NCI-H2227 treated with DMSO at 0.1 percent for 48 hours (cell line): ENCODE measurements around the gene SF3A1.

Source experiments
- DNase-seq: peaks from one replicate; lab custom pipeline; 2025; lab: John Stamatoyannopoulos, UW

Gene SF3A1

GRCh38 chr22:30305519-30305905 is 51.2 kb downstream of the SF3A1 start:
- no peak for DNase-seq

GRCh38 chr22:30304495-30305244 is 52.0 kb downstream of the SF3A1 start:
- DNase-seq: no peak

- DNase-seq: no peak
Measured at GRCh38 chr22:30302810-30303138, 53.9 kb downstream of the SF3A1 start.

GRCh38 chr22:30301995-30302809 is 54.5 kb downstream of the SF3A1 start:
- DNase-seq: no peak

GRCh38 chr22:30299322-30299721 is 57.4 kb downstream of the SF3A1 start:
- no peak for DNase-seq

- no peak for DNase-seq
Measured at GRCh38 chr22:30297991-30298701, 58.5 kb downstream of the SF3A1 start.

- DNase-seq: no peak
Measured at GRCh38 chr22:30297276-30297990, 59.3 kb downstream of the SF3A1 start.

- DNase-seq: no peak
Measured at GRCh38 chr22:30296833-30297232, 59.9 kb downstream of the SF3A1 start.

- DNase-seq: no peak
Measured at GRCh38 chr22:30296324-30296723, 60.4 kb downstream of the SF3A1 start.

GRCh38 chr22:30295576-30295975 is 61.1 kb downstream of the SF3A1 start:
- DNase-seq: no peak

GRCh38 chr22:30294830-30295229 is 61.9 kb downstream of the SF3A1 start:
- no peak for DNase-seq

- no peak for DNase-seq
Measured at GRCh38 chr22:30294066-30294465, 62.6 kb downstream of the SF3A1 start.

GRCh38 chr22:30293026-30293425 is 63.7 kb downstream of the SF3A1 start:
- no peak for DNase-seq

- DNase-seq: no peak
Measured at GRCh38 chr22:30292069-30292970, 64.4 kb downstream of the SF3A1 start.

- no peak for DNase-seq
Measured at GRCh38 chr22:30291058-30291892, 65.4 kb downstream of the SF3A1 start.

- DNase-seq: no peak
Measured at GRCh38 chr22:30290342-30291057, 66.2 kb downstream of the SF3A1 start.

GRCh38 chr22:30289980-30290313 is 66.7 kb downstream of the SF3A1 start:
- DNase-seq: no peak

- peak; percentile 92 for DNase-seq
Measured at GRCh38 chr22:30289141-30289979, 67.3 kb downstream of the SF3A1 start, which contains the start of gene CASTOR1. Gene CASTOR1 (minus strand): TSS chr22:30289505. CDS start chr22:30289497, 8 bp downstream.
